ENCODE measurements around the gene MFSD2A. TPM values are rescaled to one million over a fixed set of nuclear protein-coding genes. Genes with fewer than 3 reads are reported as not detected.

Gene MFSD2A
- total RNA-seq, 1 experiment from 2014 or later, result 6.4 TPM

- no peaks in the 10 kb centered on the region for H3K27me3 ChIP-seq (ENCODE audit: control insufficient read depth, insufficient read depth, low read length)
- no peaks in the 10 kb centered on the region for H3K36me3 ChIP-seq (replicated peaks; ENCODE audit: control insufficient read depth, insufficient read depth, low read length)
- no peak for DNase-seq
- H3K4me3 ChIP-seq (ENCODE audit: insufficient read depth, low read depth, low read length), result no peak overlapping the region
These were observed 25.9 kb upstream of the MFSD2A start for GRCh38 chr1:39928809-39929587.

DNA sequence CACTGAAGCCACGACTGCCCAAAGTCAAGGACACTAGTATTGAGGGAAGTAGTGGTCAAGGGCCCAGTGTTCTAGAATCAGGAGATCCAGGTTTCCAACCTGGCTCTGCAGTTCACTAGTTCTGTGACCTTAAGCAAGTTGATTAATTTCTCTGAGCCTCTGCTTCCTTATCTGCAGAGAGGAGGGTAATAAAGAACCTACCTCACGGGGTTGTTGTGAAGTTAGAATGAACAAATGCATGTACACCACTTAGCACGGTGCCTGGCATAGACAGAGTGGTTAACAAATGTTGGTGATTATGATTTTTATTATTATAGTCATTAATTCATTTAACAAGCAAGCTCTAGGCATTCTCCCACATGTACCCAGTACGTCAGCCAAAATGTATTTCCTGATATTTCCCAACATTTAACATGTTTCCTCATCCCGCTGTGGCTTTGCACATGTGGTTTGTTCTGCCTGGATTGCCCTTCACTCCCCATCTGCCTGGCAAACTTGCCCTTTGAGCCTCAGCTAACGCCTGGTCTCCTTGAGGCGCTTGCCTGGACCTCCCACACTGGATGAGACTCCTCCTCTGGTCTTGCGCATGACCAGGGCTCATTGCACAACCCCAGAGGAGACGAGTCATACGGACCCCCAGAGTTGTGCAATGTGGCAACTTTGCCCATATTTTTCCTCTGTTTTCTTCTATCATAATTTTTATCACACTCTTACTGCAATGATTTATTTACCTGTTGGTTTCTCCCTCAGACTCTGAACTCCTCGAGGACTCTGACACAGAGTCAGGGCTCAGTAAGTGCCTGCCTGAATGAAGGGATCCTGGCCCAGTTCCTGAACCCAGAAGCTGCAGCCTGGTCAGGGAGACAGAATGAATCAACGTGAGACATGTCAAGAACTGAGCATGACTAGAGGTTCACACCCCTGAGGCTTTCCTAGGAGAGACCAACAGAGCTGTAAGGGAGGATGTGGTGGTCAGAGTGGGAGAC lies 20.7 kb upstream of the MFSD2A start:
- H3K27me3 ChIP-seq (ENCODE audit: control insufficient read depth, insufficient read depth, low read length), result no peaks in the 10 kb centered on the region
- no peak for DNase-seq
- H3K4me3 ChIP-seq (ENCODE audit: insufficient read depth, low read depth, low read length), result no peak overlapping the region
- no peaks in the 10 kb centered on the region for H3K36me3 ChIP-seq (replicated peaks; ENCODE audit: control insufficient read depth, insufficient read depth, low read length)

- no peak for DNase-seq
- H3K27me3 ChIP-seq (ENCODE audit: control insufficient read depth, insufficient read depth, low read length), result peaks cover 2% of the 10 kb centered on the region; the same call in 1 of the 2 replicates
- no peaks in the 10 kb centered on the region for H3K36me3 ChIP-seq (replicated peaks; ENCODE audit: control insufficient read depth, insufficient read depth, low read length)
- H3K4me3 ChIP-seq (ENCODE audit: insufficient read depth, low read depth, low read length), result no peak overlapping the region
These were observed 18.0 kb upstream of the MFSD2A start for GRCh38 chr1:39936724-39937491.

GRCh38 chr1:39938856-39939255 lies 16.1 kb upstream of the MFSD2A start:
- Histone ChIP-seq H3K4me3 (ENCODE audit: insufficient read depth, low read depth, low read length) (no peak overlapping the region), H3K27me3 (ENCODE audit: control insufficient read depth, insufficient read depth, low read length) (peaks cover 2% of the 10 kb centered on the region; the same call in 1 of the 2 replicates), H3K36me3 (replicated peaks; ENCODE audit: control insufficient read depth, insufficient read depth, low read length) (no peaks in the 10 kb centered on the region)
- DNase-seq, result no peak

GRCh38 chr1:39940253-39940652 lies 14.7 kb upstream of the MFSD2A start:
- Histone ChIP-seq H3K36me3 (replicated peaks; ENCODE audit: control insufficient read depth, insufficient read depth, low read length) (no peaks in the 10 kb centered on the region), H3K27me3 (ENCODE audit: control insufficient read depth, insufficient read depth, low read length) (peaks cover 2% of the 10 kb centered on the region; the same call in 1 of the 2 replicates), H3K4me3 (ENCODE audit: insufficient read depth, low read depth, low read length) (no peak overlapping the region)
- DNase-seq, result no peak

DNA sequence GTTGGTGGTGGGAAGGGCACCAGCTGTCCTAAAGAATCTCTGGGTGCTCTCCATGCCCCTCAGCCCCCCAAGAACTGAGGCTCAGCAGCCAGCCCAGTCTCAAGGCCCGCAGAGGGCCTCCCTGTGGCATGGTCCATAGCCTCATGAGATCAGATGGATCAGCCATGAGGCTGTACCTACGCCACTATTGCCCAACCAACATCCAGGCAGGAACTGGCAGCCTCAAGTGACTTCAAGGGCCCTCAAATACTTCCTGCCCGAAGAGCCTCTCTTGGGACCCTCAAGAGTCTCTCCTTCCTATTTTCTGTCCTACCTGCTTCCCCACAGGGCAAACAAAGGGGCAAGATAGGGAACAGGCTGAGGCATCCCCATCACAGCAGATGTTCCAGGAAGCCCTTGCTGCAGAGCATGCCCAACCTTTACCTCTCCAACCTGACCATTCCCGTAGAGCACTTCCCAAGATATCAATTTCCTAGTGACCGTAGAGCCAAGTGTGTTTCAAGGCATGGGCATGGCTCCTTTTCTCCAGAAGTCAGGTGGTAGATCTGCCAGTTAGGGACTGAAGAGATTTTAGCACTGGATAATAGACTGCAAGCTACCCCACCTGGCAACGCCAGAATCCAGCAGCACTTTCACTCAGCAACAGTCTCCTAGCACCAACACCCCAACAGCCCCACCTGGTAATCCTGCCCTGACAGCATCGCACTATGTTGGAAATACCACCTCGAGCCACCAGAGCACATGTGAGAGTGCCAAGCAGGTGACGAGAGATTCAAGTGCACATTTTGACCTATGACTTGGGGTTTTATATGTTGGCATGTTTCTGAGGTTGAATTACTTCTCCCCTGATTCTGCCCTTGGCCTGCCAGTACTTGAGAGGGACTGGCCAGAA lies 13.7 kb upstream of the MFSD2A start:
- no peaks in the 10 kb centered on the region for H3K36me3 ChIP-seq (replicated peaks; ENCODE audit: control insufficient read depth, insufficient read depth, low read length)
- H3K4me3 ChIP-seq (ENCODE audit: insufficient read depth, low read depth, low read length), result no peak overlapping the region
- no peak for DNase-seq
- peaks cover 2% of the 10 kb centered on the region; the same call in 1 of the 2 replicates for H3K27me3 ChIP-seq (ENCODE audit: control insufficient read depth, insufficient read depth, low read length)

DNA sequence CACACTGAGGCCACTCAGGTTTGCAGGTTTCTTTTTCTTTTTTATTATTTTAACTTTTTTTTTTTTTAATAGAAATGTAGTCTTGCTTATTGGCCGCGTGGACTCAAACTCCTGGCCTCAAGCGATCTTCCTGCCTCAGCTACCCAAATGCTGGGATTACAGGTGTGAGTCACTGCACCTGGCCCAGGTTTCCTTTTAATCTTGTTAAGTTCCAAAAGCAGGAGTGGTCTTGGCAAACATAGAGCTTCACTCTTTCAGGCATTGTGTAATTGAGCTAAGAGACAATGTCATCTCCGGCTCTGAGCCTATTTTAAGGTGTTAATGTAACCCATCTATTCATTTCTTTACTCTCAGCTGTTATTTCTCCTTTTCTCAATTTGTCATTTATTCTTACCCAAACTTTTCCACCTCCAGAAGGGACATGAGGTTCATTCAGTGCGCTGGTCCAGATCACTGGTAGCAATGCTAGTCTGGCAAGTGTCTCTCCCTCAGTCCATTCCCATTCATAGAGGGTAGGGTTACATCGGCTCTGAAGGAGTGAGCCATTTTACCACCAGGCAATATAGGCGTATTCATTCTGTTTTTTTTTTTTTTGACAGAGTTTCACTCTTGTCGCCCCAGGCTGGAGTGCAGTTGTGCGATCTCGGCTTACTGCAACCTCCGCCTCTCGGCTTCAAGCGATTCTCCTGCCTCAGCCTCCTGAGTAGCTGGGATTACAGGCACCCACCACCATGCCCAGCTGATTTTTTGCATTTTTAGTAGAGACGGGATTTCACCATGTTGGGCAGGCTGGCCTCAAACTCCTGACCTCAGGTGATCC lies 11.3 kb upstream of the MFSD2A start:
- no peak overlapping the region for H3K4me3 ChIP-seq (ENCODE audit: insufficient read depth, low read depth, low read length)
- no peak for DNase-seq
- H3K36me3 ChIP-seq (replicated peaks; ENCODE audit: control insufficient read depth, insufficient read depth, low read length), result no peaks in the 10 kb centered on the region
- H3K27me3 ChIP-seq (ENCODE audit: control insufficient read depth, insufficient read depth, low read length), result peaks cover 2% of the 10 kb centered on the region; the same call in 1 of the 2 replicates

DNA sequence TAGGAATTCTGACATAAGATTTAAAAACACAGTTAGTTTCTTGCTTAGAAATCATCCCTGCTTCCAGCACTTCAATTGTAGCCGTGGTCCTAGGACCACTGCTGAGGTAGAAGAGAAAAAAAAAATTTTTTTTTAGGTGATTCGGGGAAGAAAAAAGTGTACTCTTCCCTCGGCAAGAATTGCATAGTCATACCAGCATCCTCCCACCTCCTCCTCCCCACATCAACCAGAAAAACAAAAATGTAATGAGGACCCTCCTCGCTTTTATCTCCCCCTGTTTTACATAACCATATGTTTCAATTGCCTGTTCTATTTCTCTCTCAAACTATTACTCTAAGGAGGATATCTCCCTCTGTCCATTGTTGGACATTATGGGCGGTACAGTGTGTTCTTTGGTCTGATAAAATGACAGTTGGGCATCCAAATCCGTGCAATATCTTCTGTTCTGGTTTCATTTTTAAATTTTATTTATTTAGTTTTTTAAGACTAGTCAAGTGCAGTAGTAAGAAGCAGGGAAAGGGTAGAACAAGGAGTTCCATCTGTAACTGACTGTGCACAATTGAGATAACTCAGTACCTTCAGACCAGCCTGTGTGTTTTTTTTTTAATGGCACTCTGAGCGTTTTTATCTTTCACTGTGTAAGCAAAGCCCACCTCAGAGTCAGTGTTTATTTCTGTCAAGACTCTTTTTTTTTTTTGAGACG lies 10.4 kb upstream of the MFSD2A start:
- no peak overlapping the region for H3K4me3 ChIP-seq (ENCODE audit: insufficient read depth, low read depth, low read length)
- no peak for DNase-seq
- H3K36me3 ChIP-seq (replicated peaks; ENCODE audit: control insufficient read depth, insufficient read depth, low read length), result no peaks in the 10 kb centered on the region
- peaks cover 2% of the 10 kb centered on the region; the same call in 1 of the 2 replicates for H3K27me3 ChIP-seq (ENCODE audit: control insufficient read depth, insufficient read depth, low read length)

DNA sequence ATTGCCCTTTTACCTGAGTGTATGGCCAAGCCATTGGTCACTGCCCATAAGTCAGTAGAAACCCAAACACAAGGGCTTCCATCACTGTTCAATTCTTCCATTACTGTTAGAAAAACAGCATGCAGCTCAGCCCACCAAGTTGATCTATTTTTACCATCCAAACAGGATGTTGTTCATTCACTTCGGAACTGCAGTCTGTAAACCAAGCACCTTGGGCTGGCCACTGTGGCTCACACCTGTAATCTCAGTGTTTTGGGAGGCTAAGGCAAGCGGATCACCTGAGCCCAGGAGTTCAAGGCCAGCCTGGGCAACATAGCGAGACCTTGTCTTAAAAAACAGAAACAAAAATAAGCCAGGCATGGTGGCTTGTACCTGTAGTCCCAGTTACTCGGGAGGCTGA lies 8.7 kb upstream of the MFSD2A start:
- Histone ChIP-seq H3K36me3 (replicated peaks; ENCODE audit: control insufficient read depth, insufficient read depth, low read length) (no peaks in the 10 kb centered on the region), H3K4me3 (ENCODE audit: insufficient read depth, low read depth, low read length) (no peak overlapping the region), H3K27me3 (ENCODE audit: control insufficient read depth, insufficient read depth, low read length) (peaks cover 2% of the 10 kb centered on the region; the same call in 1 of the 2 replicates)
- no peak for DNase-seq

DNA sequence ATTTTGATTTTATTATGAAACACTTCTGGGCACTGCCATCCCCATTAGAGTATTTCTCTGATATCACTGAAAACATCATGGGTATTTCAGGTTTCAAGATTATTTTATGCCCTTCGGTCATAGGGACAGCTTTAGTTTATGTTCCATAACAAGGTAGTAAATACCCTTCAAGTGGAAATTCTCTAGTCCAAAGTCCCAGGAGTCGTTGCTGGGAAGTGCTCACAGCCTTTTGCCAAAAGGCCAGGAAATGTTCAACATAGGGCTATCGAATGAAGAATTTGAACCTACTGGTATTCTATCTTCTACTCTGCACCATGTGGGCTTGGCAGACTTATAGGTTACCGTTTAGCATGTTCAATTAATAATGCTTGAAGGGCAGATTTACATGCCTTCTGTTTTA lies 7.7 kb upstream of the MFSD2A start:
- no peak for DNase-seq
- no peaks in the 10 kb centered on the region for H3K36me3 ChIP-seq (replicated peaks; ENCODE audit: control insufficient read depth, insufficient read depth, low read length)
- H3K27me3 ChIP-seq (ENCODE audit: control insufficient read depth, insufficient read depth, low read length), result no peaks in the 10 kb centered on the region; the same call in 1 of the 2 replicates
- H3K4me3 ChIP-seq (ENCODE audit: insufficient read depth, low read depth, low read length), result no peak overlapping the region

DNA sequence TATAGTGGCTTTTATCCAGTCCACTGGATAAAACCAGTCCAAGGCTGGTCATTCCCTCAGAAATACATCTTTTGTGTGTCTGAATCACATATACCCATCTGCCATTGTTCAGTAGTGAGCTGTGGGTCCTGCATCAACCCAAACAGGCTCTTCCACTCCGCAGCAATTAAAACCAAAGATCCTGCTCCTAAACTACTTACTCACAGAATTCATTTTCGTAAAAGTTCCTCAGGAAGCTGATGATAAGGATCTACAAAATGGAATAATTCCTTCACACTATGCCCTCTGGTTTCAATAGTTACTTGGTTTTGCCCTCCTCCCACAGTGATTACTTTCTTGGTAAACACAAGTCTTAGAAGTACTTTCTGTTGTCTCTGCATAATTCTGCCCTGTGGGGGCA lies 5.1 kb upstream of the MFSD2A start:
- no peaks in the 10 kb centered on the region for H3K36me3 ChIP-seq (replicated peaks; ENCODE audit: control insufficient read depth, insufficient read depth, low read length)
- peaks cover 17% of the 10 kb centered on the region for H3K27me3 ChIP-seq (ENCODE audit: control insufficient read depth, insufficient read depth, low read length)
- DNase-seq, result no peak
- no peak overlapping the region for H3K4me3 ChIP-seq (ENCODE audit: insufficient read depth, low read depth, low read length)

DNA sequence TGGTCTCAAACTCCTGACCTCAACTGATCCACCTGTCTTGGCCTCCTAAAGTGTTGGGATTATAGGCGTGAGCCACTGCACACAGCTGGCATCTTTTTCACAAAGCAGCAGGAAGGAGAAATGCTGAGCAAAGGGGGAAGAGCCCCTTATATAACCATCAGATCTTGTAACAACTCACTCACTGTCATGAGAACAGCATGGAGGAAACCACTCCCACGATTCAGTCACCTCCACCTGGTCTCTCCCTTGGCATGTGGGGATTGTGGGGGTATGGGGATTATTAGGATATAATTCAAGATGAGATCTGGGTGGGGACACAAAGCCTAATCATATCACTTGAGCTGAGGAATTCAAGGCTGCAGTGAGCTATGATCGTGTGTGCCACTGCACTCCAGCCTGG lies 3.0 kb upstream of the MFSD2A start:
- H3K36me3 ChIP-seq (replicated peaks; ENCODE audit: control insufficient read depth, insufficient read depth, low read length), result no peaks in the 10 kb centered on the region
- DNase-seq, result no peak
- no peak overlapping the region for H3K4me3 ChIP-seq (ENCODE audit: insufficient read depth, low read depth, low read length)
- H3K27me3 ChIP-seq (ENCODE audit: control insufficient read depth, insufficient read depth, low read length), result peaks cover 30% of the 10 kb centered on the region
